Activated B cell treated with CpG ODN at 0.5 μM for 24 hours (primary cell): ENCODE data around the gene ST6GALNAC3. TPM values are rescaled to one million over a fixed set of nuclear protein-coding genes. Genes with fewer than 3 reads are reported as not detected.
"Not testable (repeated sequence)": the region's sequence is repeated elsewhere in the genome, so short reads cannot be mapped to it uniquely, and the experiment has no call there.

Experiments used
- ATAC-seq: fragments of 200-7000 bp; cut with Tn5 transposase; one replicate; pipeline ENCODE4 v1.10.0; 2021; ENCODE audit warnings: low read depth, mild to moderate bottlenecking, moderate library complexity
- CTCF ChIA-PET: fragments of 350-600 bp; sonication (Branson Sonifier 250); formaldehyde crosslinking; loops from one replicate; lab custom pipeline; 2021; ENCODE audit warnings: antibody characterized with exemption; lab: Charles Lee
- POLR2A ChIA-PET: fragments of 350-600 bp; sonication (Branson Sonifier 250); formaldehyde crosslinking; loops from one replicate; lab custom pipeline; 2021; ENCODE audit warnings: antibody characterized with exemption; lab: Charles Lee
- DNase-seq: peaks from one replicate; pipeline ENCODE4 v3.0.0; 2022
- H3K27ac Mint-ChIP-seq: one replicate; pipeline ENCODE4 v1.8.0; 2020; ENCODE audit warnings: mixed read lengths
- H3K27me3 Mint-ChIP-seq: one replicate; pipeline ENCODE4 v1.8.0; 2021; ENCODE audit warnings: mixed read lengths
- H3K36me3 Mint-ChIP-seq: one replicate; pipeline ENCODE4 v1.8.0; 2021; ENCODE audit warnings: low read depth, mixed read lengths
- H3K4me1 Mint-ChIP-seq: one replicate; pipeline ENCODE4 v1.8.0; 2021; ENCODE audit warnings: mixed read lengths
- H3K4me3 Mint-ChIP-seq: one replicate; pipeline ENCODE4 v1.8.0; 2020; ENCODE audit warnings: mild to moderate bottlenecking, mixed read lengths
- H3K9me3 Mint-ChIP-seq: one replicate; pipeline ENCODE4 v1.8.0; 2020; ENCODE audit warnings: mixed read lengths
- intact Hi-C: fragments of 100-400 bp; cut with micrococcal nuclease; formaldehyde crosslinking; loops from one replicate; pipeline ENCODE4 v1.15.1; 2024
- total RNA-seq: library from RNA; stranded (reverse); gene quantifications from 2 replicates; pipeline ENCODE4 v1.2.3, GENCODE V29; 2022
- TF ChIP-seq, protein P1 (sequence below): fragments of 200-600 bp; IDR thresholded peaks from one replicate; pipeline ENCODE4 v1.8.0; 2022; ENCODE audit warnings: antibody characterized with exemption, mild to moderate bottlenecking

ST6GALNAC3 gene
- total RNA-seq, 1 donor from 2014 or later: 12.6 TPM

DNA sequence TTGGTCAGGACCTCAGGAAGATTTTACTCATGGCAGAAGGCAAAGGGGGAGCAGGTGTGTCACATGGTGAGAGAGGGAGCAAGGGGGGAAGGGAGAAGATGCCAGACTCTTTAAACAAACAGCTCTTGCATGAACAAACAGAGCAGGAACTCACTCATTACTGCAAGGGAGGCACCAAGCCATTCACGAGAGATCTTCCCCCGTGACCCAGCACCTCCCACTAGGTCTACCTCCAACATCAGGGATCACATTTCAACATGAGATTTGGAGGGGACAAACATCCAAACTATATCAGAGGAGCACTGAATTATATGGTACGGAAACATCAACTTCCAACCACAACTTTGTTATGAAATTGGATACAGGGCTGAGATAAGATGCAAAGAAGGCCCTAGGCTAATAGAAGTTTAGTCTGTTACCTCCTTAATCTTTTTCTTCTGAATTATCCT is 164.9 kb downstream of the ST6GALNAC3 start:
- H3K4me3 Mint-ChIP-seq: no peak overlapping the region
- POLR2A ChIA-PET: no interaction called here
- intact Hi-C loops: no loop called here

DNA sequence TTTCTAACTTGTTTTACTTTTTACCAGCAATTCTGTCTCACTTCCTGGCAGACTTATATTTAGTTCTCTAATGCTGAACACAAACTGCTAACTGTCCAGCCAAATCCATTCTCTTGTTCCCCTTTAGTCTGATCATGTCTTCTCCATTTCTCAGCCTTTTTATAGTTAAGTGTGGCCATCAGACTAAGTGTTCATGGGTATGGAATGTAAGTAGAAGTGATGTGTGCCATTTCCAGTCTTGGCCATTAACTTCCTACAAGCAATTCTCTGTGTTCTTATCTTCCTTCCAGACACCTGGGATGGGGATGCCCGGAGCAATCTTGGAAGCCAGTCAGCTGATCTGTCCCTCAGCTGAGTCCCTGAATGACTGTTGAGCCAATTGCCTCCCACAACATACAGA is 165.8 kb downstream of the ST6GALNAC3 start:
- POLR2A ChIA-PET: no interaction called here

More for the DNA sequence above, 164.9 kb downstream of the ST6GALNAC3 start:
- Mint-ChIP-seq H3K27me3 (no peaks in the 10 kb centered on the region), H3K9me3 (peaks cover 8% of the 10 kb centered on the region), H3K27ac (no peak overlapping the region), H3K36me3 (peaks cover 9% of the 10 kb centered on the region), H3K4me1 (peaks cover 30% of the 10 kb centered on the region)
- TF ChIP-seq, protein P1, sequence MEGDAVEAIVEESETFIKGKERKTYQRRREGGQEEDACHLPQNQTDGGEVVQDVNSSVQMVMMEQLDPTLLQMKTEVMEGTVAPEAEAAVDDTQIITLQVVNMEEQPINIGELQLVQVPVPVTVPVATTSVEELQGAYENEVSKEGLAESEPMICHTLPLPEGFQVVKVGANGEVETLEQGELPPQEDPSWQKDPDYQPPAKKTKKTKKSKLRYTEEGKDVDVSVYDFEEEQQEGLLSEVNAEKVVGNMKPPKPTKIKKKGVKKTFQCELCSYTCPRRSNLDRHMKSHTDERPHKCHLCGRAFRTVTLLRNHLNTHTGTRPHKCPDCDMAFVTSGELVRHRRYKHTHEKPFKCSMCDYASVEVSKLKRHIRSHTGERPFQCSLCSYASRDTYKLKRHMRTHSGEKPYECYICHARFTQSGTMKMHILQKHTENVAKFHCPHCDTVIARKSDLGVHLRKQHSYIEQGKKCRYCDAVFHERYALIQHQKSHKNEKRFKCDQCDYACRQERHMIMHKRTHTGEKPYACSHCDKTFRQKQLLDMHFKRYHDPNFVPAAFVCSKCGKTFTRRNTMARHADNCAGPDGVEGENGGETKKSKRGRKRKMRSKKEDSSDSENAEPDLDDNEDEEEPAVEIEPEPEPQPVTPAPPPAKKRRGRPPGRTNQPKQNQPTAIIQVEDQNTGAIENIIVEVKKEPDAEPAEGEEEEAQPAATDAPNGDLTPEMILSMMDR: no peak
- CTCF ChIA-PET: no interaction called here
- ATAC-seq (no peak), DNase-seq (no peak)

GRCh38 chr1:76242587-76242986 is 168.0 kb downstream of the ST6GALNAC3 start:
- H3K4me1 Mint-ChIP-seq: peaks cover 30% of the 10 kb centered on the region

More for the DNA sequence above, 165.8 kb downstream of the ST6GALNAC3 start:
- H3K4me3 Mint-ChIP-seq: no peak overlapping the region
- peaks cover 11% of the 10 kb centered on the region for H3K9me3 Mint-ChIP-seq
- peaks cover 9% of the 10 kb centered on the region for H3K36me3 Mint-ChIP-seq
- no peak for DNase-seq
- intact Hi-C loops: no loop called here
- peaks cover 30% of the 10 kb centered on the region for H3K4me1 Mint-ChIP-seq
- TF ChIP-seq, protein P1: no peak
- no peak for ATAC-seq
- H3K27me3 Mint-ChIP-seq: no peaks in the 10 kb centered on the region
- no peak overlapping the region for H3K27ac Mint-ChIP-seq
- CTCF ChIA-PET: no interaction called here

GRCh38 chr1:76247261-76247852 is 172.8 kb downstream of the ST6GALNAC3 start:
- ATAC-seq: no peak
- H3K27ac Mint-ChIP-seq: no peak overlapping the region
- ChIA-PET POLR2A (no interaction called here), CTCF (no interaction called here)
- peaks cover 3% of the 10 kb centered on the region for H3K4me1 Mint-ChIP-seq
- TF ChIP-seq, protein P1: no peak
- no peaks in the 10 kb centered on the region for H3K27me3 Mint-ChIP-seq
- H3K9me3 Mint-ChIP-seq: peaks cover 16% of the 10 kb centered on the region
- DNase-seq: no peak
- intact Hi-C loops: no loop called here
- no peak overlapping the region for H3K4me3 Mint-ChIP-seq
- peaks cover 9% of the 10 kb centered on the region for H3K36me3 Mint-ChIP-seq

More at GRCh38 chr1:76242587-76242986, 168.0 kb downstream of the ST6GALNAC3 start:
- POLR2A ChIA-PET, H3K4me3 Mint-ChIP-seq, H3K27me3 Mint-ChIP-seq, DNase-seq, CTCF ChIA-PET, intact Hi-C loops, H3K36me3 Mint-ChIP-seq, ATAC-seq, H3K27ac Mint-ChIP-seq: not testable (repeated sequence)
- peaks cover 14% of the 10 kb centered on the region for H3K9me3 Mint-ChIP-seq

- Mint-ChIP-seq H3K9me3 (peaks cover 6% of the 10 kb centered on the region), H3K36me3 (no peaks in the 10 kb centered on the region), H3K4me1 (peaks cover 3% of the 10 kb centered on the region), H3K4me3 (no peak overlapping the region), H3K27ac (no peak overlapping the region), H3K27me3 (no peaks in the 10 kb centered on the region)
- CTCF ChIA-PET: no interaction called here
- TF ChIP-seq, protein P1: no peak
- POLR2A ChIA-PET: no interaction called here
- DNase-seq: no peak
- intact Hi-C loops: no loop called here
- no peak for ATAC-seq
Observed at GRCh38 chr1:76250271-76250670, 175.7 kb downstream of the ST6GALNAC3 start.

DNA sequence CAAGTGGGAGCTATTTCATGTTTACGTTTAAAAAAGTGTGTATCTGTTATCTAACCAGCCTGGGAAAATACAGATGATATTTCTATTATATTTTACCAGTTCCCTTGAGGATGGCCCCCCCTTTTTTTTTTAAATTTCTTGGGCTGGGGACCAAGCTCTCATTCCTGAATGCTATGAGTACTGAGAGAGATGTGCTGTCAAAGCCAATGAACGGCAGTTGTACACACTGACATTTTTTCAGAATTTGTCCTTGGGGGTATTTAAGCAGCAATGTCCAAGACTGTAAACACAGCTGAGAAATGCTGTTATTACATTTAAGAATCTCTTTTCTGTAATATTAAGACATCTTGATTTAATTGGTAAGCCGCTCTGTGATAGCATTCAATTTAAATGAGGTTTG is 177.9 kb downstream of the ST6GALNAC3 start:
- H3K4me1 Mint-ChIP-seq: peaks cover 5% of the 10 kb centered on the region
- intact Hi-C loops: no loop called here
- no peaks in the 10 kb centered on the region for H3K36me3 Mint-ChIP-seq
- DNase-seq: no peak
- POLR2A ChIA-PET: no interaction called here
- H3K4me3 Mint-ChIP-seq: no peak overlapping the region
- no peak overlapping the region for H3K27ac Mint-ChIP-seq
- ATAC-seq: no peak
- H3K27me3 Mint-ChIP-seq: no peaks in the 10 kb centered on the region
- TF ChIP-seq, protein P1: no peak
- CTCF ChIA-PET: no interaction called here
- peaks cover 2% of the 10 kb centered on the region for H3K9me3 Mint-ChIP-seq
